Hepatocyte (in vitro differentiated cells): ENCODE measurements around the gene ANKRD39. TPM values are rescaled to one million over a fixed set of nuclear protein-coding genes. Genes with fewer than 3 reads are reported as not detected.
A peak's percentile ranks its signal among the peaks of the same experiment; 100 is the strongest.
"Not testable (repeated sequence)": the region's sequence is repeated elsewhere in the genome, so short reads cannot be mapped to it uniquely, and the experiment has no call there.

Source experiments
- DNase-seq: peaks from one replicate; pipeline ENCODE4 v3.0.0-alpha.2; 2016; ENCODE audit warnings: low spot score
- H2AFZ ChIP-seq: fragments of 200-600 bp; sonication (generic); 2 replicates; pipeline ENCODE4 v1.6.0; 2016; ENCODE audit warnings: antibody characterized with exemption, mild to moderate bottlenecking
- H3K27ac ChIP-seq: fragments of 200-600 bp; sonication (generic); 2 replicates; pipeline ENCODE4 v1.5.1; 2016; ENCODE audit warnings: mild to moderate bottlenecking
- H3K27me3 ChIP-seq: fragments of 200-600 bp; sonication (generic); 2 replicates; pipeline ENCODE4 v1.6.1; 2016
- H3K36me3 ChIP-seq: fragments of 200-600 bp; sonication (generic); replicated peaks from 2 replicates; pipeline ENCODE4 v1.5.1; 2016; ENCODE audit warnings: low read depth; ENCODE audit not compliant: insufficient read depth
- H3K4me1 ChIP-seq: fragments of 200-600 bp; sonication (generic); 2 replicates; pipeline ENCODE4 v1.5.1; 2016; ENCODE audit warnings: mild to moderate bottlenecking, moderate library complexity; ENCODE audit not compliant: insufficient read depth
- H3K4me2 ChIP-seq: fragments of 200-600 bp; sonication (generic); 2 replicates; pipeline ENCODE4 v1.6.0; 2016
- H3K4me3 ChIP-seq: fragments of 200-600 bp; sonication (generic); 2 replicates; pipeline ENCODE4 v1.5.1; 2016; ENCODE audit warnings: mild to moderate bottlenecking
- H3K79me2 ChIP-seq: fragments of 200-600 bp; sonication (generic); 2 replicates; pipeline ENCODE4 v1.6.0; 2017; ENCODE audit warnings: mild to moderate bottlenecking
- H3K9me2 ChIP-seq: fragments of 200-600 bp; sonication (generic); replicated peaks from 2 replicates; pipeline ENCODE4 v1.6.0; 2017; ENCODE audit warnings: mild to moderate bottlenecking; ENCODE audit not compliant: insufficient read depth
- H3K9me3 ChIP-seq: fragments of 200-600 bp; sonication (generic); 2 replicates; pipeline ENCODE4 v1.5.1; 2016; ENCODE audit warnings: low read depth, mild to moderate bottlenecking
- H4K20me1 ChIP-seq: fragments of 200-600 bp; sonication (generic); 2 replicates; pipeline ENCODE4 v1.6.0; 2016; ENCODE audit warnings: mild to moderate bottlenecking; ENCODE audit not compliant: insufficient read depth, poor library complexity, severe bottlenecking
- CTCF ChIP-seq: fragments of 200-600 bp; sonication (generic); IDR thresholded peaks from 2 replicates; pipeline ENCODE4 v1.5.1; 2016; ENCODE audit warnings: antibody characterized with exemption, mild to moderate bottlenecking; ENCODE audit not compliant: poor library complexity
- EZH2 ChIP-seq: fragments of 200-600 bp; sonication (generic); IDR thresholded peaks from 2 replicates; pipeline ENCODE4 v1.6.1; 2016; ENCODE audit warnings: antibody characterized with exemption, mild to moderate bottlenecking, borderline replicate concordance
- EZH2phosphoT487 ChIP-seq: fragments of 200-600 bp; sonication (generic); IDR thresholded peaks from one replicate; pipeline ENCODE4 v1.6.1; 2018; ENCODE audit warnings: antibody characterized with exemption, mild to moderate bottlenecking, low read depth, moderate library complexity; ENCODE audit not compliant: unreplicated experiment, severe bottlenecking
- WGBS: methylation state at CpG from one replicate; pipeline ENCODE4 v1.1.6; 2016; ENCODE audit warnings: low lambda C conversion rate; ENCODE audit errors: missing lambda C conversion rate; 5-methylcytosine and 5-hydroxymethylcytosine counted together
- polyA plus RNA-seq: library from polyadenylated mRNA; unstranded; fragments of >200 nt; fragmentation: Nextera tagmentation; extraction: Ambion mirVana; gene quantifications from 2 replicates; pipeline ENCODE4 v1.2.1, GENCODE V29; 2016
- total RNA-seq: library from RNA; depleted of rRNA; stranded (reverse); fragments of >200 nt; gene quantifications from 2 replicates; pipeline ENCODE4 v1.2.3, GENCODE V29; 2014

Gene ANKRD39
- total and polyA plus RNA-seq, 2 experiments from 2014 or later = 13.6 to 25.6 TPM

- Histone ChIP-seq H4K20me1 (no peaks in the 10 kb centered on the region), H3K27ac (no peak overlapping the region), H3K9me3 (no peaks in the 10 kb centered on the region), H3K4me3 (no peak overlapping the region), H3K36me3 (no peaks in the 10 kb centered on the region), H3K27me3 (no peaks in the 10 kb centered on the region), H3K9me2 (no peaks in the 10 kb centered on the region), H3K4me2 (no peak overlapping the region), H3K4me1 (peaks cover 50% of the 10 kb centered on the region), H2AFZ (no peak overlapping the region), H3K79me2 (no peaks in the 10 kb centered on the region)
- TF ChIP-seq EZH2phosphoT487 (no peak), CTCF (no peak), EZH2 (no peak)
- WGBS = 56% methylated on average over 7 of the region's 7 CpGs
- DNase-seq = no peak
These were observed 32.4 kb upstream of the ANKRD39 start for GRCh38 chr2:96890252-96890651.

- H3K36me3 ChIP-seq, H3K9me3 ChIP-seq, H3K27me3 ChIP-seq, H3K79me2 ChIP-seq, H2AFZ ChIP-seq, H4K20me1 ChIP-seq, DNase-seq, H3K4me3 ChIP-seq, H3K9me2 ChIP-seq, H3K27ac ChIP-seq, H3K4me2 ChIP-seq: not testable (repeated sequence)
- WGBS = 95% methylated on average over 5 of the region's 5 CpGs
- peaks cover 46% of the 10 kb centered on the region for H3K4me1 ChIP-seq
These were observed 31.7 kb upstream of the ANKRD39 start for GRCh38 chr2:96889502-96889901.

- no peaks in the 10 kb centered on the region for H3K27me3 ChIP-seq
- H3K4me1 ChIP-seq = peaks cover 46% of the 10 kb centered on the region
- 49% methylated on average over 12 of the region's 12 CpGs for WGBS
- peak; percentile 71 for DNase-seq
- H3K36me3 ChIP-seq = no peaks in the 10 kb centered on the region
- no peak overlapping the region for H3K4me3 ChIP-seq
- no peaks in the 10 kb centered on the region for H4K20me1 ChIP-seq
- H3K79me2 ChIP-seq = no peaks in the 10 kb centered on the region
- H2AFZ ChIP-seq = no peak overlapping the region
- no peaks in the 10 kb centered on the region for H3K9me3 ChIP-seq
- H3K9me2 ChIP-seq = no peaks in the 10 kb centered on the region
- peak overlapping the region; percentile 54 for H3K4me2 ChIP-seq
- H3K27ac ChIP-seq = peak overlapping the region; percentile 76
- no peak for TF ChIP-seq EZH2phosphoT487
- no peak for TF ChIP-seq CTCF
- TF ChIP-seq EZH2 = no peak
These were observed 30.5 kb upstream of the ANKRD39 start for GRCh38 chr2:96888072-96889011.

GRCh38 chr2:96887493-96888012, 29.7 kb upstream of the ANKRD39 start:
- WGBS = 47% methylated on average over 18 of the region's 18 CpGs
- H3K9me2 ChIP-seq = no peaks in the 10 kb centered on the region
- H3K36me3 ChIP-seq = no peaks in the 10 kb centered on the region
- H3K27me3 ChIP-seq = no peaks in the 10 kb centered on the region
- peak; percentile 76 for DNase-seq
- H4K20me1 ChIP-seq = no peaks in the 10 kb centered on the region
- H3K27ac ChIP-seq = peak overlapping the region; percentile 76
- peak overlapping the region; percentile 52 for H2AFZ ChIP-seq
- no peaks in the 10 kb centered on the region for H3K79me2 ChIP-seq
- no peak overlapping the region for H3K4me3 ChIP-seq
- H3K4me2 ChIP-seq = peak overlapping the region; percentile 54
- no peak for TF ChIP-seq EZH2
- no peak for TF ChIP-seq CTCF
- TF ChIP-seq EZH2phosphoT487 = no peak
- H3K4me1 ChIP-seq = peaks cover 40% of the 10 kb centered on the region
- no peaks in the 10 kb centered on the region for H3K9me3 ChIP-seq
